Measurements from ENCODE around the gene TP53BP1. TPM values are rescaled to one million over a fixed set of nuclear protein-coding genes. Genes with fewer than 3 reads are reported as not detected.
A peak's percentile ranks its signal among the peaks of the same experiment; 100 is the strongest.

The TP53BP1 gene
- total RNA-seq, 1 experiment from 2014 or later, result 25.9 TPM

GRCh38 chr15:43524254-43524845 lies 31.4 kb upstream of the TP53BP1 start:
- no peak for DNase-seq (ENCODE audit: low read depth, low spot score)
- in situ Hi-C loops (cut with HindIII; ENCODE audit: low pct_unique_long_range_greater_than_20kb, low sequenced_read_pairs), result no loop called here

- DNase-seq (ENCODE audit: low read depth, low spot score), result no peak
- in situ Hi-C loops (cut with HindIII; ENCODE audit: low pct_unique_long_range_greater_than_20kb, low sequenced_read_pairs), result no loop called here
Observed at GRCh38 chr15:43523646-43524045, 30.7 kb upstream of the TP53BP1 start.

- in situ Hi-C loops (cut with HindIII; ENCODE audit: low pct_unique_long_range_greater_than_20kb, low sequenced_read_pairs), result no loop called here
- DNase-seq (ENCODE audit: low read depth, low spot score), result no peak
Observed at GRCh38 chr15:43522247-43522646, 29.3 kb upstream of the TP53BP1 start.

GRCh38 chr15:43521419-43521818 lies 28.5 kb upstream of the TP53BP1 start:
- in situ Hi-C loops (cut with HindIII; ENCODE audit: low pct_unique_long_range_greater_than_20kb, low sequenced_read_pairs), result no loop called here
- DNase-seq (ENCODE audit: low read depth, low spot score), result no peak

GRCh38 chr15:43520138-43520537 lies 27.2 kb upstream of the TP53BP1 start:
- in situ Hi-C loops (cut with HindIII; ENCODE audit: low pct_unique_long_range_greater_than_20kb, low sequenced_read_pairs), result no loop called here
- DNase-seq (ENCODE audit: low read depth, low spot score), result no peak

- no peak for DNase-seq (ENCODE audit: low read depth, low spot score)
- in situ Hi-C loops (cut with HindIII; ENCODE audit: low pct_unique_long_range_greater_than_20kb, low sequenced_read_pairs), result no loop called here
Observed at GRCh38 chr15:43519196-43519595, 26.2 kb upstream of the TP53BP1 start.

- DNase-seq (ENCODE audit: low read depth, low spot score), result no peak
- in situ Hi-C loops (cut with HindIII; ENCODE audit: low pct_unique_long_range_greater_than_20kb, low sequenced_read_pairs), result no loop called here
Observed at GRCh38 chr15:43518197-43518761, 25.3 kb upstream of the TP53BP1 start.

- no peak for DNase-seq (ENCODE audit: low read depth, low spot score)
- in situ Hi-C loops (cut with HindIII; ENCODE audit: low pct_unique_long_range_greater_than_20kb, low sequenced_read_pairs), result no loop called here
Observed at GRCh38 chr15:43517354-43518196, 24.6 kb upstream of the TP53BP1 start, which contains the start of gene MAP1A. Gene MAP1A, plus strand, starts transcription at chr15:43517608. Its CDS starts 3,866 bp downstream, at chr15:43521474.

- in situ Hi-C loops (cut with HindIII; ENCODE audit: low pct_unique_long_range_greater_than_20kb, low sequenced_read_pairs), result no loop called here
- no peak for DNase-seq (ENCODE audit: low read depth, low spot score)
Observed at GRCh38 chr15:43516801-43517353, 23.9 kb upstream of the TP53BP1 start.

GRCh38 chr15:43516185-43516584 lies 23.2 kb upstream of the TP53BP1 start:
- DNase-seq (ENCODE audit: low read depth, low spot score), result no peak
- in situ Hi-C loops (cut with HindIII; ENCODE audit: low pct_unique_long_range_greater_than_20kb, low sequenced_read_pairs), result no loop called here

- DNase-seq (ENCODE audit: low read depth, low spot score), result no peak
- in situ Hi-C loops (cut with HindIII; ENCODE audit: low pct_unique_long_range_greater_than_20kb, low sequenced_read_pairs), result no loop called here
Observed at GRCh38 chr15:43515741-43516140, 22.8 kb upstream of the TP53BP1 start.

GRCh38 chr15:43514241-43515057 lies 21.5 kb upstream of the TP53BP1 start:
- in situ Hi-C loops (cut with HindIII; ENCODE audit: low pct_unique_long_range_greater_than_20kb, low sequenced_read_pairs), result no loop called here
- DNase-seq (ENCODE audit: low read depth, low spot score), result peak; percentile 60

- in situ Hi-C loops (cut with HindIII; ENCODE audit: low pct_unique_long_range_greater_than_20kb, low sequenced_read_pairs), result no loop called here
- no peak for DNase-seq (ENCODE audit: low read depth, low spot score)
Observed at GRCh38 chr15:43513550-43513949, 20.6 kb upstream of the TP53BP1 start.

GRCh38 chr15:43511012-43511885 lies 18.3 kb upstream of the TP53BP1 start:
- in situ Hi-C loops (cut with HindIII; ENCODE audit: low pct_unique_long_range_greater_than_20kb, low sequenced_read_pairs), result no loop called here
- DNase-seq (ENCODE audit: low read depth, low spot score), result peak; percentile 55

GRCh38 chr15:43510200-43511011 lies 17.4 kb upstream of the TP53BP1 start:
- in situ Hi-C loops (cut with HindIII; ENCODE audit: low pct_unique_long_range_greater_than_20kb, low sequenced_read_pairs), result no loop called here
- DNase-seq (ENCODE audit: low read depth, low spot score), result peak; percentile 97

GRCh38 chr15:43509660-43510199 lies 16.8 kb upstream of the TP53BP1 start:
- DNase-seq (ENCODE audit: low read depth, low spot score), result peak; percentile 91
- in situ Hi-C loops (cut with HindIII; ENCODE audit: low pct_unique_long_range_greater_than_20kb, low sequenced_read_pairs), result no loop called here

All from SK-MEL-5 (cell line).